GM10248 (cell line): ENCODE measurements around the gene JMJD4.
"Not testable (repeated sequence)": the region's sequence is repeated elsewhere in the genome, so short reads cannot be mapped to it uniquely, and the experiment has no call there.

Source experiments
- CTCF ChIA-PET: fragments of 300-600 bp; sonication (Branson Sonifier 250); formaldehyde crosslinking; extraction: SDS; loops from one replicate; lab custom pipeline; 2021; ENCODE audit warnings: antibody characterized with exemption; lab: Yijun Ruan, JAX
- POLR2A ChIA-PET: fragments of 350-650 bp; sonication (Branson Sonifier 250); formaldehyde crosslinking; extraction: SDS; loops from one replicate; lab custom pipeline; 2020; ENCODE audit warnings: antibody characterized with exemption; lab: Yijun Ruan, JAX
- DNase-seq: peaks from one replicate; pipeline ENCODE4 v3.0.0; 2012; ENCODE audit errors: extremely low spot score
- TF ChIP-seq, protein P1 (sequence below): IDR thresholded peaks from 2 replicates; pipeline ENCODE4 v1.5.1; 2012; ENCODE audit warnings: mild to moderate bottlenecking, low read depth; ENCODE audit errors: extremely low read depth, missing control alignments, control extremely low read depth

JMJD4 gene

DNA sequence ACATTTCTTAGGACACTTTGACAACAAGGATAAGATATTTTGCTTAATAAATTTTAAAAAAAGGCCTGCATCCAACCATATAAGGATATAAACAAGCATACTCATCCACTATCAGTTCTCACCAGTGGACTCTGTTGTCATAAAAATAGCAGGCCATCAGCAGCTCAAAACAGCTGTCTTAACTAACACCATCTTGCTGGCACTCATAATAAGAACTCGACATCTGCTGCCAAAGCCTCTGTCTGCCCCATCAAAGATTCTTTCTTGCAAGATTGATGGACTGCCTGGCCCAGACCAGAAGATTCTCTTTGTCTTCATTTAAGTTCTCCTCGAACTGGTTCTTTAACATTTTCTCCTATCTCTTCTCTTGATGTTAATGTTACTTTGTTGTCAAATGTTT, 10.1 kb downstream of the JMJD4 start:
- TF ChIP-seq, protein P1, sequence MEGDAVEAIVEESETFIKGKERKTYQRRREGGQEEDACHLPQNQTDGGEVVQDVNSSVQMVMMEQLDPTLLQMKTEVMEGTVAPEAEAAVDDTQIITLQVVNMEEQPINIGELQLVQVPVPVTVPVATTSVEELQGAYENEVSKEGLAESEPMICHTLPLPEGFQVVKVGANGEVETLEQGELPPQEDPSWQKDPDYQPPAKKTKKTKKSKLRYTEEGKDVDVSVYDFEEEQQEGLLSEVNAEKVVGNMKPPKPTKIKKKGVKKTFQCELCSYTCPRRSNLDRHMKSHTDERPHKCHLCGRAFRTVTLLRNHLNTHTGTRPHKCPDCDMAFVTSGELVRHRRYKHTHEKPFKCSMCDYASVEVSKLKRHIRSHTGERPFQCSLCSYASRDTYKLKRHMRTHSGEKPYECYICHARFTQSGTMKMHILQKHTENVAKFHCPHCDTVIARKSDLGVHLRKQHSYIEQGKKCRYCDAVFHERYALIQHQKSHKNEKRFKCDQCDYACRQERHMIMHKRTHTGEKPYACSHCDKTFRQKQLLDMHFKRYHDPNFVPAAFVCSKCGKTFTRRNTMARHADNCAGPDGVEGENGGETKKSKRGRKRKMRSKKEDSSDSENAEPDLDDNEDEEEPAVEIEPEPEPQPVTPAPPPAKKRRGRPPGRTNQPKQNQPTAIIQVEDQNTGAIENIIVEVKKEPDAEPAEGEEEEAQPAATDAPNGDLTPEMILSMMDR: no peak
- DNase-seq: no peak
- ChIA-PET POLR2A (no interaction called here), CTCF (no interaction called here)

DNA sequence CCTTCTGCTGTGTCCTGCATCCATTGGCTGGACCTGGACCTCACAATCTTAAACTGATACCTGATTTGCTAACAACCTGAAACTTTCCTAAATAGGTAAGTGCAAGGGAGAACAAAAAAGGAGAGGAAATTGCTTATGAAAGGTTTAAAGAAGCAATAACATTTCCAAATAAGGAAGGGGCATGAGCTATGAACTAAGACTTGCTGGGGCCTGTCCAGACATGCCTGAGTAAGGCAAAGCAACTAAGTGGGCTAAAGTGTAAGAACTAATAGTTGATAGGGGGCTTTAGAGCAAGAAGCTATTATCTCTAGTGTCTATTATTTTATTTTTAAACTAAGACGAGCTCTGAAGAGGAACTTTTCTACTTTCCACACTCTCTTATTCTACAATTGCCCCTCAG, 11.6 kb downstream of the JMJD4 start:
- ChIA-PET CTCF (interaction anchor here (0.9 to 1.7 kb wide), 3 partner anchors 11 to 181 kb away, joined by 3 to 4 read pairs (median 4); no protein-coding TSS in a partner anchor), POLR2A (no interaction called here)
- TF ChIP-seq, protein P1: no peak
- no peak for DNase-seq

DNA sequence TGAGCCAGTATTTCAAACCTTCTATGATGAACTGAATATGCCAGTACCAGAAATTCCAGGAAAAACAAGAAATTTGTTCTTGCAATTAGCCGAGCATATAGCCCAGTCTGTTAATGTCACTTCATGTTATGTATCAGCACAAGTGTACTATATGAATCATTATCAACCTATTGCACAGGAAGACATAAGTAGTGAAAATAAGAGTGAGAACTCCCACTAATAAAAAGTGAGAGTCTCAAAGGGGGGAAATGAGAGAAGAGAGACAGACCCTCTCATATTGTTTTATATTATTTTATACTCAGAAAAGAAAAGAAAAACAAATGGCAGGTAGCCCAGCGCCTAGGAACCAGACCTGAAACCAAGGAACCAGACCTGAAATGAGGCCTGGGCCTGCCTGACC, 16.2 kb downstream of the JMJD4 start:
- TF ChIP-seq, protein P1: no peak
- DNase-seq: no peak
- ChIA-PET POLR2A (no interaction called here), CTCF (no interaction called here)

DNA sequence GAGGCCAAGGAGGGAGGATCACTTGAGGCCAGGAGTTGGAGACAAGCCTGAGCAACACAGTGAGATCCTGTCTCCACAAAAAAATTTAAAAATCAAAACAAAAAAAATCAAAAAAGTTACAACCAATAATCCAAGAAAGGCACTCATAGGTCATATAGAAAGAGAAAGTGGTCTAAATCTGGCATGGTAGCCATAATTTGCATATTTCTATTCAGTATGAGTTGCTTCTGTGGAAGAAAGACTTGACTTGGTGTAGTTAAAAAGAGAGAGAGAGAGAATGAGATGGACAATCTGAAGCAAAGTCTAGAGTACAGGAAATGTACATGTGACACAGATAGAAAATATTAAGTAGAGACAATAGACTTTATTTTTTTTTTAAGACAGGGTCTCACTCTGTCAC, 22.5 kb downstream of the JMJD4 start:
- ChIA-PET CTCF (interaction anchor here (1.6 kb wide), 1 partner anchor 11 kb away, joined by 4 read pairs; no protein-coding TSS in a partner anchor), POLR2A (no interaction called here)
- TF ChIP-seq, protein P1: no peak
- DNase-seq: peak; percentile 59

DNA sequence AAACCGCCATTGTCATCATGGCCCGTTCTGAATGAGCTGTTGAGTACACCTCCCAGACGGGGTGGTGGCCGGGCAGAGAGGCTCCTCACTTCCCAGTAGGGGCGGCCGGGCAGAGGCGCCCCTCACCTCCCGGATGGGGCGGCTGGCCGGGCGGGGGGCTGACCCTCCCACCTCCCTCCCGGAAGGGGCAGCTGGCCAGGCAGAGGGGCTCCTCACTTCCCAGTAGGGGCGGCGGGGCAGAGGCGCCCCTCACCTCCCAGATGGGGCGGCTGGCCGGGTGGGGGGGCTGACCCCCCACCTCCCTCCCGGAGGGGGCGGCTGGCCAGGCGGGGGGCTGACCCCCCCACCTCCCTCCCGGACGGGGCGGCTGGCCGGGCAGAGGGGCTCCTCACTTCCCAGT, 24.6 kb downstream of the JMJD4 start:
- DNase-seq, POLR2A ChIA-PET, CTCF ChIA-PET: not testable (repeated sequence)

DNA sequence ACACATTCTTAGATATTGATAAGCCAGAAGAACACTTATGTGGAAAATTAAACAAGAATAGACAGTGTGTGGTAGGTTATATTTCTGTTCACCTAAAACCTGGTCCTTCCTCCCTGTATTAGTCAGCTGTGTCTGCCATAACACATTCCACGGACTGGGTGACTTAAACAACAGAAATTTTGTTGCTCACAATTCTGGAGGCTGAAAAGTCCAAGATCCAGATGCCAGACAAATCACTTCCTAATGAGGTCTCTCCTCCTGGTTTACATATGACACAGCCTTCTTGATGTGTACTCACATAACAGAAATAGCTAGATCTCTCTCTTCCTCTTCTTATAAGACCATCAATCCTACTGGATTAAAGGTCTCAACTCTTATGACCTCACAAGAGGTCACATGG, 25.7 kb downstream of the JMJD4 start:
- POLR2A ChIA-PET: no interaction called here
- CTCF ChIA-PET: interaction anchor here (1.6 kb wide), 2 partner anchors 9 to 18 kb away, joined by 3 to 4 read pairs; no protein-coding TSS in a partner anchor
- DNase-seq: no peak
- TF ChIP-seq, protein P1: no peak

DNA sequence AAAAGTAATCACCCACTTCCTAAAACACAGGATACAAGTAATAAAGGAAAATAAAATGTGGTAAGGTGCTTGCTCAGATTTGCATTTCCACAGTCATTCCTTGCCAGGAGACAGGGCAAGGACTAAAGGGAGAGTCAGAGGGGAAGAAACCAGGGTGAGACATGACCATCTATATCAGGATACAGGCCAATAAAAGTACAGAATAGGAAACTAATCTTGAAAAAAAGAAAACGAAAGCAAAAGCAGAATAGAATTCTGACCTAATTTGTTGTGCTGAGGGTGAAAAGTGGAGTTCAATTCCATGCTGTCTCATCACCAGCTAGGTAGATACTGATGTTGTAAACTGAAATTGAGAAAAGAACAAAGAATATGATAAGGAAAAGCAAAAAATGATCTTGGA, 27.3 kb downstream of the JMJD4 start:
- POLR2A ChIA-PET: no interaction called here
- TF ChIP-seq, protein P1: no peak
- no peak for DNase-seq
- CTCF ChIA-PET: interaction anchor here (0.8 to 1.6 kb wide), 3 partner anchors 8 to 16 kb away, joined by 4 read pairs; no protein-coding TSS in a partner anchor

DNA sequence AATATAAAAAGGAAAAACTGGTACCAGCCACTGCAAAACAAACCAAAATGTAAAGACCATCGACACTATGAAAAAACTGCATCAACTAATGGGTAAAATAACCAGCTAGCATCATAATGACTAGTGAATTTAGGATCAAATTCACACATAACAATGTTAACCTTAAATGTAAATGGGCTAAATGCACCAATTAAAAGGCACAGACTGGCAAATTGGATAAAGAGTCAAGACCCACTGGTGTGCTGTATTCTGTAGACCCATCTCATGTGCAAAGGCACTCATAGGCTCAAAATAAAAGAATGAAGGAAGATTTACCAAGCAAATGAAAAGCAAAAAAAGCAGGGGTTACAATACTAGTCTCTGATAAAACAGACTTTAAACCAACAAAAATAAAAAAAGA, 33.5 kb downstream of the JMJD4 start:
- DNase-seq, CTCF ChIA-PET, POLR2A ChIA-PET: not testable (repeated sequence)
